Endodermal cell (in vitro differentiated cells): ENCODE data around the gene GUCD1. TPM values are rescaled to one million over a fixed set of nuclear protein-coding genes. Genes with fewer than 3 reads are reported as not detected.

Experiments used
- DNase-seq: peaks from one replicate; pipeline ENCODE4 v3.0.0-alpha.2; 2017
- H3K27ac ChIP-seq: 2 replicates; pipeline ENCODE4 v1.5.1; 2013; ENCODE audit warnings: mild to moderate bottlenecking, low read depth, low read length, moderate library complexity
- H3K27me3 ChIP-seq: 2 replicates; pipeline ENCODE4 v1.6.1; 2013; ENCODE audit warnings: mild to moderate bottlenecking, low read length, moderate library complexity; ENCODE audit not compliant: insufficient read depth, control insufficient read depth, poor library complexity, severe bottlenecking
- H3K36me3 ChIP-seq: 2 replicates; pipeline ENCODE4 v1.7.0; 2013; ENCODE audit warnings: mild to moderate bottlenecking, low read length, moderate library complexity; ENCODE audit not compliant: control insufficient read depth, insufficient read depth
- H3K4me1 ChIP-seq: one replicate; pipeline ENCODE4 v1.7.0; 2013; ENCODE audit warnings: low read length; ENCODE audit not compliant: control insufficient read depth, insufficient read depth
- H3K4me3 ChIP-seq: 2 replicates; pipeline ENCODE4 v1.5.1; 2013; ENCODE audit warnings: mild to moderate bottlenecking, low read length, moderate library complexity
- H3K9ac ChIP-seq: 2 replicates; pipeline ENCODE4 v1.6.1; 2013; ENCODE audit warnings: mild to moderate bottlenecking, low read length, moderate library complexity; ENCODE audit not compliant: poor library complexity, severe bottlenecking; ENCODE audit errors: extremely low read depth
- H3K9me3 ChIP-seq: 2 replicates; pipeline ENCODE4 v1.6.1; 2013; ENCODE audit warnings: mild to moderate bottlenecking, low read length, moderate library complexity; ENCODE audit not compliant: control insufficient read depth
- H3K27ac Mint-ChIP-seq: 2 replicates; pipeline ENCODE4 v1.8.0; 2020; ENCODE audit warnings: mixed read lengths
- H3K27me3 Mint-ChIP-seq: 2 replicates; pipeline ENCODE4 v1.8.0; 2021; ENCODE audit warnings: mild to moderate bottlenecking, mixed read lengths; ENCODE audit not compliant: insufficient read depth
- H3K36me3 Mint-ChIP-seq: 2 replicates; pipeline ENCODE4 v1.8.0; 2020; ENCODE audit warnings: low read depth, mixed read lengths
- H3K4me1 Mint-ChIP-seq: 2 replicates; pipeline ENCODE4 v1.8.0; 2020; ENCODE audit warnings: mixed read lengths
- H3K4me3 Mint-ChIP-seq: 2 replicates; pipeline ENCODE4 v1.8.0; 2020; ENCODE audit warnings: mild to moderate bottlenecking, moderate library complexity, mixed read lengths
- H3K9me3 Mint-ChIP-seq: 2 replicates; pipeline ENCODE4 v1.8.0; 2020; ENCODE audit warnings: mild to moderate bottlenecking, mixed read lengths
- WGBS, 2 experiments: methylation state at CpG; one replicate each; pipeline versions ENCODE4 v1.1.5 to v1.1.7; 2013; ENCODE audit warnings: missing lambda C conversion rate in 2 of 2, mixed read lengths in 1 of 2; ENCODE audit not compliant: insufficient coverage in 1 of 2, insufficient read length in 1 of 2; 5-methylcytosine and 5-hydroxymethylcytosine counted together
- total RNA-seq, 2 donors: library from RNA; stranded (reverse); fragmentation: NEBNext Ultra II Directional in 1 of 2; extraction: Animal tissue kit (Norgen Biotek cat#: 25700) in 1 of 2; gene quantifications; 2 replicates in 1 of 2; 3 replicates in 1 of 2; pipeline ENCODE4 v1.2.1, GENCODE V29; 2021
- TF ChIP-seq, protein P1 (sequence below): fragments of 200-600 bp; sonication (generic); conservative IDR thresholded peaks from 2 replicates; pipeline ENCODE4 v1.5.0; 2021; ENCODE audit warnings: antibody characterized with exemption, mild to moderate bottlenecking

GUCD1 gene
- total RNA-seq, 2 donors from 2014 or later: 64.7 to 73.6 TPM

DNA sequence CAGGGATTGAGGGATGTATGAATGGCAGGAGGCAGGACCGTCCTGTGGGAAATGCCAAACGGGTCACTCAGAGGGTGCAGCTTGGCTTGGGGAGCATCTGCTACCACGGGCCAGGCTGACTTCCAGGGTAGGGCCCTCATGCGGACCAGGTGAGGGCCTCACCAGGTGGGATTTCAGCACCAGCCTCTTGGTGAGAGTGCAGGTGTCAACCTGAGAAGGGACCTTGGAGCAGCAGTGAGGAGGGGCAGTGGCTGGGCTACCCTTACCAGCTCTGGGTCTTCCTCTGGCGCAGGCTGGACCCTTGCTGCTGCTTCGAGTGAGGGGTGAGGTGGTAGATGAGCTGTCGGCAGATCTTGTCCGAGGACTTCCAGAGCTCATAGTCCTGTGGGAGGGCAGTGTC lies 33.0 kb upstream of the GUCD1 start:
- no peak for DNase-seq
- Histone ChIP-seq H3K9me3 (no peaks in the 10 kb centered on the region), H3K4me1 (no peaks in the 10 kb centered on the region), H3K36me3 (no peaks in the 10 kb centered on the region), H3K4me3 (no peak overlapping the region), H3K27me3 (no peaks in the 10 kb centered on the region), H3K9ac (no peak overlapping the region), H3K27ac (no peak overlapping the region)
- Mint-ChIP-seq H3K9me3 (no peaks in the 10 kb centered on the region), H3K27ac (no peak overlapping the region), H3K4me1 (no peaks in the 10 kb centered on the region), H3K27me3 (no peaks in the 10 kb centered on the region), H3K4me3 (no peak overlapping the region), H3K36me3 (no peaks in the 10 kb centered on the region)
- TF ChIP-seq, protein P1, sequence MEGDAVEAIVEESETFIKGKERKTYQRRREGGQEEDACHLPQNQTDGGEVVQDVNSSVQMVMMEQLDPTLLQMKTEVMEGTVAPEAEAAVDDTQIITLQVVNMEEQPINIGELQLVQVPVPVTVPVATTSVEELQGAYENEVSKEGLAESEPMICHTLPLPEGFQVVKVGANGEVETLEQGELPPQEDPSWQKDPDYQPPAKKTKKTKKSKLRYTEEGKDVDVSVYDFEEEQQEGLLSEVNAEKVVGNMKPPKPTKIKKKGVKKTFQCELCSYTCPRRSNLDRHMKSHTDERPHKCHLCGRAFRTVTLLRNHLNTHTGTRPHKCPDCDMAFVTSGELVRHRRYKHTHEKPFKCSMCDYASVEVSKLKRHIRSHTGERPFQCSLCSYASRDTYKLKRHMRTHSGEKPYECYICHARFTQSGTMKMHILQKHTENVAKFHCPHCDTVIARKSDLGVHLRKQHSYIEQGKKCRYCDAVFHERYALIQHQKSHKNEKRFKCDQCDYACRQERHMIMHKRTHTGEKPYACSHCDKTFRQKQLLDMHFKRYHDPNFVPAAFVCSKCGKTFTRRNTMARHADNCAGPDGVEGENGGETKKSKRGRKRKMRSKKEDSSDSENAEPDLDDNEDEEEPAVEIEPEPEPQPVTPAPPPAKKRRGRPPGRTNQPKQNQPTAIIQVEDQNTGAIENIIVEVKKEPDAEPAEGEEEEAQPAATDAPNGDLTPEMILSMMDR: no peak
- WGBS, 2 experiments: 93 to 95% methylated on average over 6 to 8 of the region's 8 CpGs

DNA sequence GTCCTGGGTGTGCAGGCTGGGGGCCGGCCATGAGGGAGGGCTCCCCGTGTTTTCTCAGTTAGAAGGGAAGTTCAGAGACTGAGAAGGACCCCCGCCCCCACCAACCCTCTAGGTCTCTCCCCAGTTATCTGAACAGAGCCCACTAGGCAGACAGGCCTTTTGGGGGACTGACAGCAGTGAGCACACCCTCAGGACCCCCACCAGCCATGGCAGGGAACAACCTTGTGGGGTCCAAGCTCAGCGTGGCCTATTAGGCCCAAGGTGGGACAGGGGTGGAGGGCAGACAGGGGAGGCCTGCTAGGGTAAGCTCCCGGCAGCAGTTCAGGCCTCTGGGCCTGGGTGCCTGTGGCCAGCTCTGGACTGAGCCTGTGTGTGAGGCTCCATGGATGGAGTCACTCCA lies 32.3 kb upstream of the GUCD1 start:
- TF ChIP-seq, protein P1: no peak
- H3K4me1 ChIP-seq: no peaks in the 10 kb centered on the region
- H3K4me3 Mint-ChIP-seq: no peak overlapping the region
- H3K4me3 ChIP-seq: no peak overlapping the region
- DNase-seq: no peak
- H3K27me3 Mint-ChIP-seq: no peaks in the 10 kb centered on the region
- no peaks in the 10 kb centered on the region for H3K4me1 Mint-ChIP-seq
- no peaks in the 10 kb centered on the region for H3K9me3 Mint-ChIP-seq
- H3K27me3 ChIP-seq: no peaks in the 10 kb centered on the region
- H3K9me3 ChIP-seq: no peaks in the 10 kb centered on the region
- H3K27ac Mint-ChIP-seq: no peak overlapping the region
- no peak overlapping the region for H3K9ac ChIP-seq
- WGBS, 2 experiments: 94% methylated on average over 5 of the region's 5 CpGs; no CpG with 5 or more reads in 1 of the 2 experiments
- H3K27ac ChIP-seq: no peak overlapping the region
- no peaks in the 10 kb centered on the region for H3K36me3 Mint-ChIP-seq
- no peaks in the 10 kb centered on the region for H3K36me3 ChIP-seq

DNA sequence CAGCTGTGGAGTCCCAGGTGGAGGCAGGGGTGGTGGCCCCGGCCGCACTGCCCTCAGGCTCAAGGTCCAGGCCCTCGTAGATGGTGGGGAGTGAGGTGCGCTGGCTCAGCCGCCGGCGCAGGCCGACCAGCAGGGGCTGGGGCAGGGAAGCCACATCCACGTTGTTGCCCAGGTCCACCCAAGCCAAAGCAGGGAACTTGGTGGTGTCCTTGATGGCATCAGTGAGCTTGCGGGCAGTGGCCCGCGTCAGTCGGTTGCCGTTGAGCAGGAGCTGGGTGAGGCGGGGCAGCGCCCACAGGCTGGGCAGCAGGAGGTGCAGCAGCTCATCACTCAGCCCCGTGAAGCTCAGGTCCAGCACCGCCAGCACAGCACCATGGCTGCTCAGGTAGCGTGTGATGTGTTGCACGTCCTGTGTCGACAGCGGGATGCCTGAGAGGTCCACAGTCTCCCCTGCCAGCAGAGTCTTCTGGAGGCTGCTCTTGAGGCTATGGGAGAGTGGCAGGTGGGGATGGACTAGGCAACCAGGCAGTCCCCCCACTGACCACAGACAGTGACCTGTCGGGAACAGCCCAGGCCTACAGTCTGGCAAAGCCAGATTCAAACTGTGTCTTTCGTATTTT lies 31.1 kb upstream of the GUCD1 start:
- 93 to 96% methylated on average over 13 to 24 of the region's 24 CpGs for WGBS, 2 experiments
- Mint-ChIP-seq H3K27ac (no peak overlapping the region), H3K4me1 (no peaks in the 10 kb centered on the region), H3K4me3 (no peak overlapping the region), H3K36me3 (no peaks in the 10 kb centered on the region), H3K9me3 (no peaks in the 10 kb centered on the region), H3K27me3 (no peaks in the 10 kb centered on the region)
- H3K9ac ChIP-seq: no peak overlapping the region
- no peaks in the 10 kb centered on the region for H3K4me1 ChIP-seq
- no peak overlapping the region for H3K4me3 ChIP-seq
- H3K27ac ChIP-seq: no peak overlapping the region
- TF ChIP-seq, protein P1: no peak
- H3K9me3 ChIP-seq: no peaks in the 10 kb centered on the region
- no peaks in the 10 kb centered on the region for H3K36me3 ChIP-seq
- no peaks in the 10 kb centered on the region for H3K27me3 ChIP-seq
- DNase-seq: no peak
